Stimulated activated CD4-positive, alpha-beta T cell treated with anti-CD3 and anti-CD28 coated beads, Interleukin-12 subunit alpha, Interleukin-12 subunit beta, amount 100 ng/mL, for 48 hours (primary cell): ENCODE data around the gene MPL.

Experiments used
- DNase-seq, 3 donors: peaks; one replicate each; pipeline ENCODE4 v3.0.0-alpha.2; 2020; ENCODE audit warnings: low read depth in 2 of 3, low spot score in 1 of 3

The MPL gene

DNA sequence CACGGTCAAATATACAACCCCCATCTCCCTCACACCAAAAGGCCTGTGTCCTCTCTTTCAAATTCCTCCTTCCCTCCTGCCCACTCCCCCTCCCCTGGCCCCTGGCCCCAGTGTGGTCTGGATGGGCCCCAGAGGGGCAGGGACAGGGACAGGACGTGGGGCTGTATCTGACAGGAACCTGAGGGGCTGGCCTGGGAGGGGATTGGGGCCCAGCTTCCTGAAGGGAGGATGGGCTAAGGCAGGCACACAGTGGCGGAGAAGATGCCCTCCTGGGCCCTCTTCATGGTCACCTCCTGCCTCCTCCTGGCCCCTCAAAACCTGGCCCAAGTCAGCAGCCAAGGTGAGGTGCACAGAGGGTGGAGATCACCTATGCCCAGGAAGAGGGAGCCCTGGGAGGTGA, at the start of gene MPL:
MPL (plus strand) TSS at position 231 of the 400 bp plus-strand sequence; CDS start at position 262, 31 bp downstream.
- DNase-seq = no peak

DNA sequence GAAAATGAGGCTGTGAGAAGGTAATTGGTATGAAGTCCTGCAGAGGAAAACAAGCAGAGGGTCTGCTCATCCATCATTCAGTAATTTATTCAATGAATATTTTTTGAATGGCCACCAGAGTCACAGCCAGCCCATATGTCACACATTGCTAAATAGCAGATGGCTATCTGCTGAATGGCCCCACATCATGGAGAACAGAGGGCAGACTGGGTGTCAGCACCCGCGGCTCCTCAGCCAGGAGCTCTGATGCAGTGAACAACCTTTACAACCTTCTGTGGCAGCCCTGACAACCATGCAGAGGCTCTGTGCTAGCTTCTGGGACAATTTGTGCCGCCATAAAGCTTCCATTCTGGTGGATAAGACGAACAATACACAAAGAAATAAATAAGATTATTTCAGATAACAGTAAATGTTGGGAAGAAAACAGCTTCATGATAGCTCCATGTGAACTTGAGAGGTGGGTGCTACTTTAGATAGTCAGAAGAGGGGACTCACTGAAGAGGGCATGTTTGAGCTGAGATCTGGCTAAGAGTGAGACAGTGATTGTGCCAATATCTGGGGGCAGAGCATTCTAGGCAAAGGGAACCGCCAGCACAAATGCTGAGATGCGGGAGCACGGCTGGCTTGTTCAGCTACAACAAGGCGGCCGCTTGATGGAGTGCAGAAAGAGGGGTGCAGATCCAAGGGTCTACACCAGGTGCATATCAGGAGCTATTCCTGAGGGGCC, 49.4 kb upstream of the MPL start:
- no peak for DNase-seq

DNA sequence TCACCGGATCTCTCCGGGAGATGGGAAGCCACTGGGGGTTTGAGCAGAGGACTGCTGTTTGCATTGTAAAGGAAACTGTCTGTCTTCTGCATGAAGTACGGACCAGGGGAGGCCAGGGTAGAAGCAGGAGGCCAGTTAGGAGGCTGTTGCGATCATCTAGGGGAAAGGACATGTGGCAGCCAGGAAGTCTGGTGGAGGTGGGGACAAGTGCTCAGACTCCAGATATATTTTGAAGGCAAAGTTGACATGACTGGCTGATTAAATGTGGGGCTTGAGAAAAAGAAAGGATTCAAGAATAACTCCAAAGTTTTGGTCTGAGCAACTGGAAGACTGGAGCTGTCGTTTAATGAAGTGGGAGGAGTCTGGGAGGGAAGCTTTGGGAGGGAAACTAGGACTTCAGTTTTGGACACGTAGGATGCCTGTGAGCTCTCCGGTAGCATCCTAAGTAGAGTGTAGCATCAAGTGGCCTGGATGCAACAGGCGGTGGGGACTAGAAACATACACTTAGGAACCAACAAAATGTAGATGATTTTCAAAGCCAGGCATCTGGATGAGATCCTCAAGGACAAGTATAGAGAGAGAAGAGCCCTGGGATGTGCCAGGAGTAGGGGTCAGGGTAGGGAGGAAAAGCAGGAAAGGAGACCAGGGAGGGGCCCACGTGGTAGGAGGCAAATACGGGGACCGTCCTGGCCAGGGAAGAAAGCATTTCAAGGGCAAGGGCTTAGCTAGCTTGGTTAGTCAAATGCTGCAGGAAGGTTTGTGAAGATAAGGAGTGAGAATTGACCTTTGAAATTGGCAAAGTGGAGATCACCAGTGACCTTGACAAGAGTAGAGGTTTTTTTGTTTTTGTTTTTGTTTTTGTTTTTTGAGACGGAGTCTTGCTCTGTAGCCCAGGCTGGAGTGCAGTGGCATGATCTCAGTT, 48.6 kb upstream of the MPL start:
- DNase-seq = no peak

DNA sequence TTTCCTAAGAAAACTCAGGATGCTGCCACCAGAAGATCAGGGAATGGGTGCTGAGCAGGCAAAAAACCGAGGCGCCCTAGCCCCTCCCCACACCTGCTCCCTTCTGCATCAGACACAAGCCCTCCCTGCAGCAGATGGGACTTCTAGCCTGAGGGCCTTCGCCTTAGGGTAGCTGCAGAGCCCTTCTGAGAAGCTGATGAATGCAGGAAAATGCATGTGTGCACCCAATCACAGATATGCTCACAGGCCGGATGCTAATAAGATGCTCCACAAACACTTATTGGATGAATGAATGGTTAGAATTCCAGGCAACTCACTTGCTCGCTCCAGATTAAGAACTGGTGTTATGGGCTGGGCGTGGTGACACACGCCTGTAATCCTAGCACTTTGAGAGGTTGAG, 45.4 kb upstream of the MPL start:
- DNase-seq = no peak

DNA sequence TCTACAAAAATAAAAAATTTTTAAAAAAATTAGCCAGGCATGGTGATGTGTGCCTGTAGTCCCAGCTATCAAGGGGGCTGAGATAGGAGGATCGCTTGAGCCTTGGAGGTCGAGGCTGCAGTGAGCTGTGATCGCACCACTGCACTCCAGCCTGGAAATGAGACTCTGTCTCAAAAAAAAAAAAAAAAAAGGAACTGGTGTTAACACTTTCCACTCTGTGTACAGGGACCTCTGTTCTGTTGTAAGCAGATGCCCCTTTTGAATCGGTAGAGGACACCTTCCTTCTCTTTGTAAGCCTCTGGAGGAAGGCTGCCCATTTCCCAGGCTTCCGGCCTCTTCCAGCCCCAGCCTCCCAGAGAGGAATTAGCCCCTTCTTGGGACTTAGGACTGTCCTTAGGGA, 44.9 kb upstream of the MPL start:
- no peak for DNase-seq

DNA sequence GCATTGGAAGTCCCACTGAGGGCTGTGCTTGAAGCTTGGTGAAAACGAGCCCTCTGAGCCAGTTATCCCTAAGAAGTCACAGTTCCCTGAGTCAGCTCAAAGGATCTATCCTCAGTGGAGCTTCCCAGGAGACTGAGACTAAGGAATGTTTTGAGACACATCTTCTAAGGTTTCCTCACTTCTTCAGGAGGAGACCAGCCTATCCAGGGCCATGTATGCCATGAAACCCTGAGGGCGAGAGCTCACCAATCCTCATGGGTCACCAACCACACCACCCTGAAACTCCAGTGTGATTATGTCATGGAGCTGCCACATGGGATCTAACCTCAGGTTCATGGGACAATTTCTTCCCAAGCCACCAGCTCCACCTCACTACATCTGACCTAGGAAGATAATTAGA, 44.4 kb upstream of the MPL start:
- no peak for DNase-seq

DNA sequence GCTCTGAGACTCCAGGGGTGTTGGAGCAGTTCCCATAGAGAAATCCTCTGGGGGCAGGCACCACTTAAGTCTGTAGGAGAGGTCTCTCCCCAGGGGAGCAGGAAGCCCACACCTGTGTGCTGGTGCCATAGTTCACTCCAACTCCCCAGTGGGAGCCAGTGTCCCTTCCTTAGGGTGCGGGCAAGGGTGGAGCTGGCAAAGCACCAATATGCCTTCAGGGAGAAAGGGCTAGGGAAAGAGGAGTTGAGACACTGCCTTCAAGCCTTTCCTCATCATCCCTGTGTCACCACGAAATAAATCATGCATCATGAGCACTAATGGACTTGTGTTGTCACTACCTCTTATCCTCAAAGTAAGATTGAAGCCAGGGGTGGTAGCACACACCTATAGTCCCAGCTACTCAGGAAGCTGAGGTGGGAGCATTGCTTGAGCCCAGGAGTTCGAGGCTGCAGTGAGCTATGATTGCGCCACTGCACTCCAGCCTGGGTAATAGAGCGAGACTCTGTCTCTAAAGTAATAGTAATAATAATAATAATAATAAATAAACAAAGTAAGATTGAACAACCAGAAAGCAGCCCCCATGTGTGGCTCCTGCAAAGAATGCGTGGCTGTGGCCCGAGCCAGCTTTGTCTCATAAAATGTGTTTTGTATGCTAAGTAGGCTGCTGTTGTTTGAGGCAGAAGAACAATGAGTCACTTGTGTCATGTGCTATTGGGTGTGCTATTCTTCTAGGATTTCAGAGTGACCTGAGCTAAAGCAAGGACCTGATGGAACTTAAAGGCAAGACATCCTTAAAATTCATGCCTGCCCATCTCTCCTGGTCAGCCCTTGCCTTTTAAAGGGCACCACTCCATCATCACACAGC, 43.5 kb upstream of the MPL start:
- DNase-seq = no peak

DNA sequence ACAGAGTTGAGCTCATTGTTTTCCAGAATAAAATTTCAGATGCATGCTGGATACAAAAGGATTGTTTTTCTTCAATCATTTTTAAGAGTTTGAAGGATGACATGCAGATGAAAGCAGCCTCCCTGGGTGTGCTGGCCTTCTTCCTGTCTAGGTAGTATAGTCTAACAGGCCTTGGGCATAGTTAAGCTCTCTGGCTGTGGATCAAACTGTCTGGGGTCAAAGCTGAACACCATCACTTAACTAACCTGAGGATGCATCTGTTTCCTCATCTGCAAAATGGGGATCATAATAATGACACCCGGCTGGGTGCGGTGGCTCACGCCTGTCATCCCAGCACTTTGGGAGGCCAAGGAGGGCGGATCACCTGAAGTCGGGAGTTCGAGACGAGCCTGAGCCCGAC, 42.9 kb upstream of the MPL start:
- no peak for DNase-seq

DNA sequence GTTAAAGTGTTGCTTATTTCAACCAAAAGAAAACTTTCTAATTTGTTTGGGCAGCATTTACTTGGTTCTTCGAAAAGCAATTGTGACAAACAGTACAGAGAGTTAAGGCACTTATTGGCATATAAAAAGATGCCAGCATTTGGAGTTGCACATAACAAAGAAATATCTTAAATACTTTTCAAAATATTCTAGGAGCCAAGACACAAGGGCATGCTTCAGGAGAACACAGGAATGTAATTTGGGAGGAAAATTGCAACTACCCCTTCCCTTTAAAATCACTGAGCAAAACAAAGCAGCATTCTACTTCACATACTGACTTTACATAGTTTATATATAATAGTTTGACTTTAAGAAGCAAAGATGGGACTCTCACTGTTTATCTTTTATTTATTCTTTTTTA, 41.4 kb upstream of the MPL start:
- no peak for DNase-seq

DNA sequence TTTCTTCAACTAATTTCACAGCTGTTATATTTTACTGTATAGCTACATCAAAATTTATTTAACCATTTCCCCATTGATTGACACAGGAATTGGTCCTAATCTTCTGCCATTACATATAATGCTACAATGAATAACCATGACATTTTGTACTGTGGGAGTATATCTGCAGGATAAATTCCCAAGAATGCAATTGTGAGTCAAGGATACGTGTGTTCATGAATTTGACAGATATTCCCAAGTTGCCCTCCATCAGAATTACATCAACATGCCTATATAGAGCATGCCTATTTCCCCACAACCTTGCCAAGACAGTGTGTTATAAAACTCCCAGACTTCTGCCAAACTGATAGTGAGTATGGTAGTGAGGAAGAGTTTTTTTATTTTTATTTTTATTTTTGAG, 39.6 kb upstream of the MPL start:
- no peak for DNase-seq

DNA sequence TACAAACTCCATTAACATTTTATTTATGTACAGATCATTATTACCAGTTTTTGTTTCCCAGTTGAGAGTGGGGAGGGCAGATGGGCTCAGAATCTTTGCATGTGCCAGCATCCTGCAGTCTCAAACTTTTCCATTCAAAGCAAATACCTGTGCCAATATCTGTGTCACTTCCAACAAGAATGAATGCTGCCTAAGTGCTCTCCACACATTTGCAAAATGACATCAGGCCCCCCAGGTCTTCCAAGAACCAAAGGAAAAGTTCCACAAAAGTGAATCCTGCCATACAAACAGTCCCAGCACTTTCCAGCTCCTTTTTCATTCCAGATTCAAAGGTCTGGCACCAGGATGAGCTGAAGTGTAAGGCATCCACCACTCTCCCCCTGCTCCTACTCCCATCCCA, 38.5 kb upstream of the MPL start:
- DNase-seq = no peak

DNA sequence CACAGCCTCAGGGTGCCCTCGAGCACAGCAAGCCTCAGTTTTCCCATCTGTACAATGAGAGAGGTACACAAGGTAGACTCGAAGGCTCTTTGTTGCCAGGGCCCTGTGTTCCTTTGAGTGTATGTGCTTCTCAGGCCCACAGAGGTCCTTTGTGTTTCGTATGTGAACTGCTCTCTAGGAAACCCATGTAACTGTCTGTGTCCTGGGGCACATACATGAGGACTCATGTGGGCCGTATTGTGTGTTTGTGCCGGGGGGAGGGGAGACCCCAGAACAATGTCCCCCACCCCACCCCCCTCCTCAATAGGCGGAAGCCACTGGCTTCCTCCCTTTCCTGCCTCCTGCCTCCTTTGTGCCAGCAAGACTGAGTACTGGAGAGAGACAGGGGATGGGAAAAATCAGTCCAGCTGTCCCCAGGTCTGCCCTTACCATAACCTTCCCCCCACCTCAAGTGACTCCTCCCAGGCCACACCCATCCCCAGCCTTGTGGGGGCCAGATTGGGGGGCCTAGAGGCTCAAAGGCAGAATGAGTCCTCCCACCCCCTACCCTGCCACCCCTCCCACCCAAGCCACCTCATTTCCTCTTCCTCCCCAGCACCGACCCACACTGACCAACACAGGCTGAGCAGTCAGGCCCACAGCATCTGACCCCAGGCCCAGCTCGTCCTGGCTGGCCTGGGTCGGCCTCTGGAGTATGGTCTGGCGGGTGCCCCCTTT, 37.1 kb upstream of the MPL start, which contains the start of gene TIE1:
TIE1 (plus strand) TSS at position 605 of the 717 bp plus-strand sequence; CDS start at position 695, 90 bp downstream.
- DNase-seq = no peak

DNA sequence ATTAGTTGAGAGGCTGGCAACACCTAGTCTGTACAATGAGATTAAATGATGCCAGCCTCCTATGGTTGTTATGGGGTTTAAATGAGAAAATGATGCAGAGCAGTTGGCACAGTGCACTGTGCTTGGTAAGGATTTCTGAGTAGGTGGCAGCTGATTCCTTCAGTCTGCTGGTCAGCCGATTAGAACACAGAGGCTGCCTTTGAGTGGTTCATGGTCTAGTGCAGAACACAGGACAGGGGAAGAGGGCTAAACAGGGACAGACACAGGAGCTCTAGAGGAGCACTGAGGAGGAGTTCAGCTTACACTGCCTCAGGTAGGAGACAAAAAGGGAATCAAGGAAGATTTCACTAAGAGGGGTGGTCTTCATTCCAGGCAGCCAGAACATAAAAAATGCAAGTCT, 35.4 kb upstream of the MPL start:
- no peak for DNase-seq

DNA sequence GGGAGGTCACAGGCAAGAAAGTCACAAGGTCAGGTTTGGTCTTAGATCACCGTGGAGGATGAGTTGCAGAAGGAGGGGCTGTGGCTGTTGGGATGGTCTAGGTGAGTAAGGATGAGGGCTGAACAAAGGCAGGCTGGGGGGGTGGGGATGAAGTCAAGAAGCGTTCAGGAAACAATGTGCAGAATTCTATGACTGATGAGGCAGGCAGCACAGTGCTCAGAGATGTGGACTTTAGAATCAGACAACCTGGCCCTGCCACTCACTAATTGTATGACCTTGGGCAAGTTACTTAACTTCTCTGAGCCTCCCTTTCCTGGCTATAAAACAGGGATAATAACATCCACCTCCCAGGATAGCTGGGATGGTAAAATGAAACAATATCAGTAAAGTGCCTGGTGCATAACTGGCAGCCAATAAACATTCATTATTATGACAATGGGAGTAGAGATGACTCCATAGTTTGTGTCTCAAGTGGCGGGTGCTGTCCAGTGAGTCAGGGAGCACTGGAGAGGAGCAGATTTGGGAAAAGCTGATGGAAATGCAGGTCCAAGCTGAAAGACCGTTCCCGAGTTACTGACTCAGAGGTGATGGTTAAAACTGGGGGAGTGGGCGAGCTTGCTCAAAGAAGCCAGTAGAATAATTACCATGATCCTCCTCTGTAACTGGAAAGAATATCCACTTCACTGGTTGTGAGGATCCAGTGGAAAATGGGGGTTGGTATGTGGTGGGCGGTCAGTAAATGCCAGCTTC, 34.7 kb upstream of the MPL start:
- no peak for DNase-seq

DNA sequence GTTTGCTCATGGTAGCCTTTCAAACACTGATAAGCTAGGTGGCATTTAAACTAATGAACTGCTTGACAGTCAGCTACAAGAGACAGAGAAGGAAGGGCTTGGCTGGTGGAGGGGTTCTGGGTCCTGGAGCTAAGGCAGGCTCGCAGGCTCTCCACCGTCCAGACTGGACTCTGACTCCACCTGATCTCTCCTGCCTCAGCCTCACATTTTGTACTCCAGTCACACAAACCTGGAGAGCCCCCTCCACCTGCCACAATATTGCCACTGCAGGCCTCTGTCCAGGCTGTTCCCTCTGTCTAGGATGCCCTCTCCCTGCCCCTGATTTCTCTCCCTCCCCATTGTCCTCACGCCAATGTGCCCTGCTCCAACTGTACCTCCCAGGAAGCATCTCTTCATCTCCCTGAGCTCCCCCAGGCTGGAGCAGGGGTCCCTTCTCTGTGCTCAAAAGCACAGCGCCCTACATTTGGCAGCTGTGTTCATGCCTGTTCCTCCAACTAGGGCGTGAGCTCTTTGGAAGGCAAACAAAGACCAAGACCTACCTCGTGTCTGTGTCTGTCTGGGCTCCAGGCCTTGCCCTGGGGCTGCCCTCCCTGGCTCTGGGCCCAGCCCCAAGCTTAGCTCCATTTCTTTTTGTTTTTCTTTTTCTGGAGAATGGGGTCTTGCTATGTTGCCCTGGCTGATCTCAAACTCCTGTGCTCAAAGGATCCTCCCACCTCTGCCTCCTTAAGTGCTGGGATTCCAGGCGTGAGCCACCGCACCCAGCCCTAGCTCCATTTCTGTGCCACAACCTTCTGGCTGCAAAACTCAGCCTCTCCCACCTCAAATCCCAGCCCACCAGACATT, 33.9 kb upstream of the MPL start:
- DNase-seq = no peak

DNA sequence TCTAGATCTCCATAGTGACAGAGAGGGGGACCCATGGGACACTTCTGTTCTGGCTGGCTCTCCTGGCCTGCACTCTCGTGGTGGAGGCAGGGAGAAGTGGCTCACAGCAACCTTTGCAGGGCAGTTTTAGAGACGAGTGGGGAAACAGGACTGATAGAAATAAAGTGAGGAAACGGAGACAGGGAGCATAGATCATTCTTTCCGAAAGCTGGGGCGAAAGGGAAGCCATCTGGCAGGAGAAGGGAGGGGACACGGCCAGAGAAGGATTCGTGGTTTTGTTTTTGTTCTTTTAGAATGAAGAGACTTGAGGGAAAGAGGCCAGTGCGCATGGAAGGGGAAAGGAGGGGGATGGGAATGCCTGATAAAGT, 33.3 kb upstream of the MPL start:
- no peak for DNase-seq

DNA sequence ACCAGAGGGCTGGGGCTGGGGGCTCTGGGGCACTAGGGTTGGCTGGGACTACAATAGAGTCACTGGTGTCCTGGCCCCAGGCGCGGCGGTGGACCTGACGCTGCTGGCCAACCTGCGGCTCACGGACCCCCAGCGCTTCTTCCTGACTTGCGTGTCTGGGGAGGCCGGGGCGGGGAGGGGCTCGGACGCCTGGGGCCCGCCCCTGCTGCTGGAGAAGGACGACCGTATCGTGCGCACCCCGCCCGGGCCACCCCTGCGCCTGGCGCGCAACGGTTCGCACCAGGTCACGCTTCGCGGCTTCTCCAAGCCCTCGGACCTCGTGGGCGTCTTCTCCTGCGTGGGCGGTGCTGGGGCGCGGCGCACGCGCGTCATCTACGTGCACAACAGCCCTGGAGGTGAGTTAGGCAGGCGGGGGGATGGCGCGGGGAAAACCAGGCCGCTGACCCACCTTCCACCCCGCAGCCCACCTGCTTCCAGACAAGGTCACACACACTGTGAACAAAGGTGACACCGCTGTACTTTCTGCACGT, 32.8 kb upstream of the MPL start:
- DNase-seq = no peak

DNA sequence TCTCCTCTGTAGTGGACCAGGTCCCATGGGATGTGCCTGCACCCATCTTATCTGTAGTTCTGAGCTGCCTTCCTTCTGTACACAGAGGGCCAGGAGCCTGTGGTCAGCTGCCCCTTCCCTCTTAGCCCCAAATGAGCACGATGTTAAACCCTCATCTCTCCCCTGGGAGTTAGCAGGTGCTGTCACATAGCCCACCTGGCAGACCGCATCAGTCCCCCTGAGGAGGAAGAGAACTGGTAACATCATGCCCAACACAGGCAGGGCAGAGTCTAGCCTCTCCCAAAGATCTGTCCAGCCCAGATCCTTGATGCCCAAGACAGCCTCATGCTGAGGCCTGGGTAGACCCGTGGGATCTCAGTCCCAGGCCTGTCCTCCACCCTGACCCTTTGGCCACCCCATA, 32.2 kb upstream of the MPL start:
- DNase-seq = no peak
